ENCODE results near the gene GOLGA6D.
"Not testable (repeated sequence)": the region's sequence is repeated elsewhere in the genome, so short reads cannot be mapped to it uniquely, and the experiment has no call there.

GRCh38 chr15:75258034-75258433, 24.6 kb upstream of the GOLGA6D start, which contains the start of gene GOLGA6C:
- TF ChIP-seq CTCF (conservative IDR thresholded peaks at IDR 0.05; ENCODE audit: low read depth, low read length); EZH2 (IDR thresholded peaks at IDR 0.05; ENCODE audit: low read length, unreplicated experiment); EZH2phosphoT487 (IDR thresholded peaks at IDR 0.05; ENCODE audit: borderline replicate concordance, low read length): not testable (repeated sequence)

All from PC-3 (cell line).